ENCODE results near the gene BEGAIN.
"Not testable (repeated sequence)": the region's sequence is repeated elsewhere in the genome, so short reads cannot be mapped to it uniquely, and the experiment has no call there.

The BEGAIN gene

GRCh38 chr14:100534528-100535286 lies 52.5 kb downstream of the BEGAIN start:
- no peak for DNase-seq

GRCh38 chr14:100533656-100534485 lies 53.3 kb downstream of the BEGAIN start:
- no peak for DNase-seq

- DNase-seq: no peak
These were observed 54.1 kb downstream of the BEGAIN start for GRCh38 chr14:100532906-100533655.

GRCh38 chr14:100532154-100532861 lies 54.9 kb downstream of the BEGAIN start:
- DNase-seq: no peak

- DNase-seq: no peak
These were observed 55.8 kb downstream of the BEGAIN start for GRCh38 chr14:100531152-100532121.

GRCh38 chr14:100530270-100531072 lies 56.7 kb downstream of the BEGAIN start:
- DNase-seq: no peak

- DNase-seq: no peak
These were observed 57.6 kb downstream of the BEGAIN start for GRCh38 chr14:100529561-100530031.

- DNase-seq: no peak
These were observed 58.2 kb downstream of the BEGAIN start for GRCh38 chr14:100528962-100529560.

- DNase-seq: no peak
These were observed 60.6 kb downstream of the BEGAIN start for GRCh38 chr14:100526632-100527031.

- DNase-seq: no peak
These were observed 61.2 kb downstream of the BEGAIN start for GRCh38 chr14:100526057-100526456.

GRCh38 chr14:100525615-100526014 lies 61.6 kb downstream of the BEGAIN start:
- no peak for DNase-seq

GRCh38 chr14:100524933-100525243 lies 62.3 kb downstream of the BEGAIN start:
- DNase-seq: no peak

- DNase-seq: no peak
These were observed 62.8 kb downstream of the BEGAIN start for GRCh38 chr14:100524233-100524932.

GRCh38 chr14:100523843-100524169 lies 63.4 kb downstream of the BEGAIN start:
- no peak for DNase-seq

GRCh38 chr14:100523131-100523842 lies 63.9 kb downstream of the BEGAIN start:
- DNase-seq: no peak

GRCh38 chr14:100522616-100523099 lies 64.6 kb downstream of the BEGAIN start:
- no peak for DNase-seq

GRCh38 chr14:100506053-100506452 lies 81.2 kb downstream of the BEGAIN start:
- DNase-seq: not testable (repeated sequence)

- DNase-seq: no peak
These were observed 82.7 kb downstream of the BEGAIN start for GRCh38 chr14:100504372-100505078.

Measured in DMS153 (cell line).